GM12892 (cell line): Measurements from ENCODE around the gene KRT31.

Experiments used
- POLR2A ChIP-seq: IDR thresholded peaks from 2 replicates; pipeline ENCODE4 v1.6.1; 2011; ENCODE audit warnings: low read depth, low read length, control low read depth
- TAF1 ChIP-seq: IDR thresholded peaks from 2 replicates; pipeline ENCODE4 v1.6.1; 2011; ENCODE audit warnings: low read depth, mild to moderate bottlenecking, control low read depth, low read length, borderline replicate concordance

DNA sequence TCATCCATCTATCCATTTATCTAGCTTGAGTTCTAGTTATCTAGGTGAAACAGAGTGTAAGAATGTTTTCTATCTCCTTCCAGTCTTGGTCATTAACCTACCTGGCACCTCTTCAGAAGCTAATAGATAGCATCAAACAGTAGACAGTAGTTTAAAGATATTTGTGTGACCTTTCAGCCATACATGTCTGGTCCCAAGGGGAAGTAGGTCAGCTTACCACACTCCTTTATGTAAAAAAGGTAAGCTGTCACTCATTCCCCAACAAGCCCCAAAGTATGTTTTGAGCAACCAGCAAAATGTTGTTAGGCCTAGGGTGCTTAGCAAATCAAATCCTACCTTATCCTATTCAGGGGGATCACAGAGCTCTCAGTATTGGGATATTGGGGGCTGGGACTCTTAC lies 31.3 kb downstream of the KRT31 start:
- TF ChIP-seq POLR2A: no peak
- no peak for TF ChIP-seq TAF1
